ENCODE results near the gene SNTG2. TPM values are rescaled to one million over a fixed set of nuclear protein-coding genes. Genes with fewer than 3 reads are reported as not detected.

SNTG2 gene
- total and polyA plus RNA-seq, 2 donors (not counting 1 experiment from before 2014, with no cell fraction given), result 0.06 TPM; not detected in 1

GRCh38 chr2:1300284-1300683, 349.6 kb downstream of the SNTG2 start:
- H4K20me1 ChIP-seq (ENCODE audit: control insufficient read depth, extremely low read depth, insufficient read depth, low read length), result no peaks in the 10 kb centered on the region
- no peak overlapping the region for H3K27ac ChIP-seq (ENCODE audit: insufficient read depth, low read length)
- no peaks in the 10 kb centered on the region for H3K27me3 ChIP-seq (ENCODE audit: control insufficient read depth, insufficient read depth, low read length)
- no peak overlapping the region for H2AFZ ChIP-seq (ENCODE audit: low read length)
- TF ChIP-seq EZH2 (IDR thresholded peaks at IDR 0.05; ENCODE audit: low read length, missing control alignments), result no peak
- no peak for TF ChIP-seq CTCF (conservative IDR thresholded peaks at IDR 0.05 in 1 of 2, IDR thresholded peaks at IDR 0.05 in 1 of 2; ENCODE audit: low read depth in 1 of 2, low read length in 2 of 2)
- H3K9me3 ChIP-seq (ENCODE audit: control insufficient read depth, insufficient read depth, low read depth, low read length), result no peaks in the 10 kb centered on the region
- no peak overlapping the region for H3K4me2 ChIP-seq (ENCODE audit: extremely low read depth, insufficient read depth, low read length)
- no peak overlapping the region for H3K4me3 ChIP-seq (replicated peaks in 1 of 4; ENCODE audit: control extremely low read depth in 1 of 4, insufficient read depth in 1 of 4, low read depth in 3 of 4, low read length in 4 of 4)
- no peaks in the 10 kb centered on the region for H3K79me2 ChIP-seq (ENCODE audit: control insufficient read depth, insufficient read depth, low read length)
- H3K4me1 ChIP-seq (ENCODE audit: control insufficient read depth, extremely low read depth, insufficient read depth, low read length), result no peaks in the 10 kb centered on the region
- no peaks in the 10 kb centered on the region for H3K36me3 ChIP-seq (ENCODE audit: control insufficient read depth, insufficient read depth, low read length)
- no peak overlapping the region for H3K9ac ChIP-seq (ENCODE audit: insufficient read depth, low read length)
- no peak for DNase-seq (ENCODE audit: low read depth in 2 of 2)

- Histone ChIP-seq H3K4me2 (ENCODE audit: extremely low read depth, insufficient read depth, low read length) (no peak overlapping the region), H3K79me2 (ENCODE audit: control insufficient read depth, insufficient read depth, low read length) (no peaks in the 10 kb centered on the region), H3K27ac (ENCODE audit: insufficient read depth, low read length) (no peak overlapping the region), H3K36me3 (ENCODE audit: control insufficient read depth, insufficient read depth, low read length) (no peaks in the 10 kb centered on the region), H3K4me3 (replicated peaks in 1 of 4; ENCODE audit: control extremely low read depth in 1 of 4, insufficient read depth in 1 of 4, low read depth in 3 of 4, low read length in 4 of 4) (no peak overlapping the region), H2AFZ (ENCODE audit: low read length) (no peak overlapping the region), H3K4me1 (ENCODE audit: control insufficient read depth, extremely low read depth, insufficient read depth, low read length) (no peaks in the 10 kb centered on the region), H4K20me1 (ENCODE audit: control insufficient read depth, extremely low read depth, insufficient read depth, low read length) (no peaks in the 10 kb centered on the region), H3K9ac (ENCODE audit: insufficient read depth, low read length) (no peak overlapping the region), H3K9me3 (ENCODE audit: control insufficient read depth, insufficient read depth, low read depth, low read length) (no peaks in the 10 kb centered on the region), H3K27me3 (ENCODE audit: control insufficient read depth, insufficient read depth, low read length) (no peaks in the 10 kb centered on the region)
- DNase-seq (ENCODE audit: low read depth in 2 of 2), result no peak
- TF ChIP-seq EZH2 (IDR thresholded peaks at IDR 0.05; ENCODE audit: low read length, missing control alignments) (no peak), CTCF (conservative IDR thresholded peaks at IDR 0.05 in 1 of 2, IDR thresholded peaks at IDR 0.05 in 1 of 2; ENCODE audit: low read depth in 1 of 2, low read length in 2 of 2) (no peak)
Observed at GRCh38 chr2:1301056-1301455, 350.4 kb downstream of the SNTG2 start.

GRCh38 chr2:1305342-1306013, 354.8 kb downstream of the SNTG2 start:
- Histone ChIP-seq H3K4me3 (replicated peaks in 1 of 4; ENCODE audit: control extremely low read depth in 1 of 4, insufficient read depth in 1 of 4, low read depth in 3 of 4, low read length in 4 of 4) (no peak overlapping the region), H3K4me1 (ENCODE audit: control insufficient read depth, extremely low read depth, insufficient read depth, low read length) (no peaks in the 10 kb centered on the region), H3K9ac (ENCODE audit: insufficient read depth, low read length) (no peak overlapping the region), H3K79me2 (ENCODE audit: control insufficient read depth, insufficient read depth, low read length) (no peaks in the 10 kb centered on the region), H3K9me3 (ENCODE audit: control insufficient read depth, insufficient read depth, low read depth, low read length) (no peaks in the 10 kb centered on the region), H3K27me3 (ENCODE audit: control insufficient read depth, insufficient read depth, low read length) (no peaks in the 10 kb centered on the region), H4K20me1 (ENCODE audit: control insufficient read depth, extremely low read depth, insufficient read depth, low read length) (no peaks in the 10 kb centered on the region), H3K36me3 (ENCODE audit: control insufficient read depth, insufficient read depth, low read length) (no peaks in the 10 kb centered on the region), H3K4me2 (ENCODE audit: extremely low read depth, insufficient read depth, low read length) (no peak overlapping the region), H2AFZ (ENCODE audit: low read length) (no peak overlapping the region), H3K27ac (ENCODE audit: insufficient read depth, low read length) (no peak overlapping the region)
- DNase-seq (ENCODE audit: low read depth in 2 of 2), result no peak
- TF ChIP-seq EZH2 (IDR thresholded peaks at IDR 0.05; ENCODE audit: low read length, missing control alignments), result no peak
- no peak for TF ChIP-seq CTCF (conservative IDR thresholded peaks at IDR 0.05 in 1 of 2, IDR thresholded peaks at IDR 0.05 in 1 of 2; ENCODE audit: low read depth in 1 of 2, low read length in 2 of 2)
